Neuron (in vitro differentiated cells): ENCODE data around the gene AIM2.
"Not testable (repeated sequence)": the region's sequence is repeated elsewhere in the genome, so short reads cannot be mapped to it uniquely, and the experiment has no call there.

Experiments used
- H2AFZ ChIP-seq: one replicate; pipeline ENCODE4 v1.6.1; 2013; ENCODE audit warnings: low read depth, mild to moderate bottlenecking, inconsistent platforms, low read length, moderate library complexity
- H3K27me3 ChIP-seq: one replicate; pipeline ENCODE4 v1.6.1; 2013; ENCODE audit warnings: low read length; ENCODE audit not compliant: insufficient read depth
- H3K36me3 ChIP-seq: one replicate; pipeline ENCODE4 v1.6.1; 2013; ENCODE audit warnings: low read length; ENCODE audit not compliant: insufficient read depth
- H3K4me1 ChIP-seq: one replicate; pipeline ENCODE4 v1.6.1; 2013; ENCODE audit warnings: low read length; ENCODE audit not compliant: insufficient read depth
- H3K4me3 ChIP-seq: 2 replicates; pipeline ENCODE4 v1.5.1; 2013; ENCODE audit warnings: mild to moderate bottlenecking, low read length, moderate library complexity
- H3K9me3 ChIP-seq: one replicate; pipeline ENCODE4 v1.6.1; 2013; ENCODE audit warnings: low read length

AIM2 gene

GRCh38 chr1:159030311-159030710 is 46.3 kb downstream of the AIM2 start:
- Histone ChIP-seq H2AFZ (no peak overlapping the region), H3K36me3 (peaks cover 12% of the 10 kb centered on the region), H3K9me3 (peaks cover 4% of the 10 kb centered on the region), H3K4me3 (no peak overlapping the region), H3K4me1 (no peaks in the 10 kb centered on the region), H3K27me3 (no peaks in the 10 kb centered on the region)

- H3K9me3 ChIP-seq, H2AFZ ChIP-seq, H3K36me3 ChIP-seq, H3K4me1 ChIP-seq, H3K27me3 ChIP-seq, H3K4me3 ChIP-seq: not testable (repeated sequence)
Measured at GRCh38 chr1:159026841-159027240, 49.7 kb downstream of the AIM2 start.

DNA sequence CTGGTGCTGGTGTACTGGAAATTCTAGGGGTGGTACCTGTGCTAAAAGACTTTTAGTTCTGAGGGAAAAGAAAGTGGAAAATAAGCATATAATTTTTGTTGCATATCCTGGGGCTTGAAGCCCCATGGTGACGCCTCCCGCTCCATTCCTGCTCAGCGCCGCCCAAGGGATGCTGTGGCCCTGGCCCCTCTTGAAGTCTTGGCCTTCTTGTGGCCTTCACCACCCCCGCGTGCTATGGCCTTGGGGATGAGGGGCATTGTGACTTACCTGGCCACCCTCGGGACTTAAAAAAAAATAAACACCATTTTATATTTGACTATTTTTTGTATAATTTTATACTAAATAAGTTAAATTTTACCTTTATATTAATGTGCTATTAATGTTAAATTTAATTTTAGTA is 51.5 kb downstream of the AIM2 start:
- Histone ChIP-seq H3K9me3 (no peaks in the 10 kb centered on the region), H3K27me3 (no peaks in the 10 kb centered on the region), H3K4me3 (no peak overlapping the region), H3K36me3 (peaks cover 3% of the 10 kb centered on the region), H2AFZ (no peak overlapping the region), H3K4me1 (no peaks in the 10 kb centered on the region)

- Histone ChIP-seq H3K4me3 (no peak overlapping the region), H2AFZ (no peak overlapping the region), H3K27me3 (no peaks in the 10 kb centered on the region), H3K9me3 (no peaks in the 10 kb centered on the region), H3K4me1 (no peaks in the 10 kb centered on the region), H3K36me3 (peaks cover 3% of the 10 kb centered on the region)
Measured at GRCh38 chr1:159023723-159024122, 52.8 kb downstream of the AIM2 start.

DNA sequence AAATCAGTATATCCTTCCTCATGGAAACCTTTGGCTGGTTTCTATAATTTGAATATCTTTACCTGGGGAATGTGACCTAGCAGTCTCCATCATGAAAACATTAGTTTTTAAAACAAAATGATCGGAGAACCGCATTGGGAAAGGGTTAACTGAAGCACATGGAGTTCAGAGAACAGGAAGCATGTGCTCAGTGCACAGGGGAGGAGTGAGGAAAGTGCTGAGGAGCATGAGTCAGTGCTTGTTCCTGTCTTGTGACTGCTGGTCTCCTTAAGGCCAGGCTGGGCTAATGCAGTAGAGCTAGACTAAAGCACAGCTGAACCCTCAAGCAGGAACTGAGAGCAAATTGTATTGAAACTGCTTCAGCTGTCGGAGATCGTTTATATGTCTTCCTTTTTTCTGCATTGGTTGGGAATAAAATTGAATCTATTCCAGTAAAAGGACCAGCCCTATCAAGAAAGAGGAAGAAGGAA is 61.1 kb downstream of the AIM2 start:
- peaks cover 2% of the 10 kb centered on the region for H3K4me1 ChIP-seq

DNA sequence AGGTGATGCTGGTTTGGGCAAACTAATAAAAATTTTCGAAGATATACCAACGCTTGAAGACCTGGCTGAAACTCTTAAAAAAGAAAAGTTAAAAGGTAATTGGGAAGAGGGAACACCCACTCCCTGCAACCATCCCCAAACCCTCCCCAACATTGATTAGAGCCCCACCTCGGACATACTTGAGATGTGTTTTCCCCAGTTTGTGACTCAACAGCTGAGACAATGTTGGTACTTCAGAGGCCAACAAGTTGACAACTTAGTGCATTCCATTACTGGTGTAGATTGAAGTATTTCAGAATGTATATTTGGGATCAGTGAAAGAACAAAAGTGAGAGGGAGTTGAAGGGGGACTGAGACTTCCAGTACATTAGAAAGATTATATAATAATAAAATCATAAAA is 61.7 kb downstream of the AIM2 start:
- H3K4me3 ChIP-seq: no peak overlapping the region
- no peaks in the 10 kb centered on the region for H3K27me3 ChIP-seq
- H3K9me3 ChIP-seq: no peaks in the 10 kb centered on the region
- no peak overlapping the region for H2AFZ ChIP-seq
- peaks cover 2% of the 10 kb centered on the region for H3K4me1 ChIP-seq
- peaks cover 15% of the 10 kb centered on the region for H3K36me3 ChIP-seq

More for the DNA sequence above, 61.1 kb downstream of the AIM2 start:
- Histone ChIP-seq H3K36me3 (peaks cover 15% of the 10 kb centered on the region), H3K9me3 (no peaks in the 10 kb centered on the region), H3K4me3 (no peak overlapping the region), H2AFZ (no peak overlapping the region), H3K27me3 (no peaks in the 10 kb centered on the region)

- H3K4me3 ChIP-seq: no peak overlapping the region
- peaks cover 2% of the 10 kb centered on the region for H3K4me1 ChIP-seq
- H3K27me3 ChIP-seq: no peaks in the 10 kb centered on the region
Measured at GRCh38 chr1:159014003-159014571, 62.5 kb downstream of the AIM2 start.

DNA sequence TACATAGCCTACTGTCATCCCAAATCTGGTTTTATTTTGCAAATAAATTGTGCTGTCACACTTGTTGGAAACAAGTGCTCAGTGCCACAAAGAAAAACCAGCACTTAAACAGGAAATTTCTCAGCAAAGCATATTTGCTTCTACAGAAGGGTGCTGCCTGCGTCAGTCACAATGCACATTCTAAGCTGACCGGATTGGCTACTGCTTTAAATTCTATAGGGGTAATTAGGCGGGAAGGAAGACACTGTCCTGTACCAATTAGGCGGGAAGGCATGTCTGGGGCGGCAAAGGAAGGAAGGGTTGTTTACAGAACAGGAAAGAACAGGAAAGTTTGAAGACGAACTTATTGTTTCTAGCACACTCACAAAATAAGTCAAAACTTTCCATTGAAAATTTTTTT is 64.1 kb downstream of the AIM2 start:
- no peaks in the 10 kb centered on the region for H3K9me3 ChIP-seq
- no peaks in the 10 kb centered on the region for H3K27me3 ChIP-seq
- H3K36me3 ChIP-seq: peaks cover 12% of the 10 kb centered on the region
- peaks cover 2% of the 10 kb centered on the region for H3K4me1 ChIP-seq
- H3K4me3 ChIP-seq: no peak overlapping the region
- H2AFZ ChIP-seq: no peak overlapping the region

More at GRCh38 chr1:159014003-159014571, 62.5 kb downstream of the AIM2 start:
- Histone ChIP-seq H2AFZ (no peak overlapping the region), H3K9me3 (no peaks in the 10 kb centered on the region), H3K36me3 (peaks cover 15% of the 10 kb centered on the region)
